Dermis blood vessel endothelial cell (primary cell): ENCODE results near the gene POU3F1. TPM values are rescaled to one million over a fixed set of nuclear protein-coding genes. Genes with fewer than 3 reads are reported as not detected.

Experiments
- DNase-seq: peaks from one replicate; pipeline ENCODE4 v3.0.0; 2010
- total RNA-seq: library from RNA; depleted of rRNA; stranded (reverse); fragments of >200 nt; gene quantifications from 2 replicates; pipeline ENCODE4 v1.2.3, GENCODE V29; 2014

The POU3F1 gene
- total RNA-seq, 1 donor from 2014 or later, result under 0.01 TPM

DNA sequence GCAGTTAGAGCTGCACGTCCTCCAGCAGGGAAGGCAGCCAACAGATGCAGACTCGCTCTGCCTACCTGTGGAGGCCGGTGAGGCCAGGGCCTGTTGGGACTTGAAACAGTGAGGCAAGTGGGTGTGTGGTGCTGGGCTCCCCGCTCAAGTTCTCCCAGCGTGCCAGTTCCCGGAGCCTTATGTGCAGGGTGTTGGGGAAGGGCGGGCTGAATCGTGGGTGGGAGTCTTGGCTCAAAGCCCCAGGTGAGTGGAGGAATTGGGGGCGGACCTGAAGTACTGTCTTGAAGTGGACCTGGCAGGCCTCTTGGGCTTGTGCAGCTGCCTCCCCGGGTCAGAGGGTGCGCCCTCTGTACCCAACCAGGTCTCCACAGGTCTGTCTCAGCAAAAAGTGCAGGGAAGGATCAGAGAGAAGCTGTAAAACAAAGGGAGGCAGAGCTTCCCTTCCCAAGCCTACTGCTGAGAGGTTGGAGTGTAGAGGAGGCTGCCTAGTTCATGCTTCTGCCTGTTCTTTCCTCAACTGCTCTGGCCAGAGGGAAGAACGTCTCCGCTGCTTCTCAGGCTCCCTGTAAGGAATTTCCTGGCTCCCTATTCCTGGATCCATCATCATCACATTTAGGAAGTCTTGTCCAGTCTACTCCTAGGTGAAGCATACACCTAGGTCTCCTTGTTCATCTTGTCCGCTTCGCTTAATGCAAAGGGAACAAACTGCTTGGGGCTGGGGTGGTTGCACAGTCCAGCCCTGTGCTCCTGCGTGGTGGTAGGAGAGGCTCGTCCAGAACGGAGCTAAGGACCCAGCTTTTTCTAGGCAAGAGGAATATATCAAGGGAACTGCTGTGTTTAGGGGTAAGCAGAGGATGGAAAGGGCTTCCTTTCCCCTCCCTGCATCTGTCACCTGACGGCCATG is 19.1 kb downstream of the POU3F1 start:
- no peak for DNase-seq

DNA sequence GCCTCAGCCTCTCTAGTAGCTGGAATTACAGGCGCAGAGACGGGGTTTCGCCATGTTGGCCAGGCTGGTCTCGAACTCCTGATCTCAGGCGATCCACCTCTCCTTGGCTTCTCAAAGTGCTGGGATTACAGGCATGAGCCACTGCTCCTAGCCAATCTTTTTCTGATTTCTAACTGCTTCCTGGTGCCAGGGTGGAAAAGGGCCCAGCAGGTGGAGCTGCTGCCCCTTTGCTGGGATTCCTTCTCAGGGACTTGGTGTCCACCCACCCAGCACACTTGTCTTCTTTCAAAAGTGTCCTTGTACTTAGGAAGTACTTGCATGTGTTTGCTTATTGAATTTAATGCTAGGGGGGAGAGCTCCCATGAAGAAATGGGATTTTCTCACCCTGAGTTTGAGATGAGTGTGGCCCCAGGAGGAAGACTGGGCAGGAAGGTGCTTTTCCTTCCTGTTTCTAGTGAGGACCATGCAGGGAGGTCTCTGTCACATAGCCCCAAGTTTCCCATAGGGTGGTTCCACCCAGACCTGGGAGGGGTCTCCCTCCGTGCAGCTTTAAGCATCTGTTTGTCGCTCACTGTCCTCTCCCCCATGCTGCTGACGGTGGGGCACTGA is 19.9 kb downstream of the POU3F1 start:
- peak; percentile 78 for DNase-seq

DNA sequence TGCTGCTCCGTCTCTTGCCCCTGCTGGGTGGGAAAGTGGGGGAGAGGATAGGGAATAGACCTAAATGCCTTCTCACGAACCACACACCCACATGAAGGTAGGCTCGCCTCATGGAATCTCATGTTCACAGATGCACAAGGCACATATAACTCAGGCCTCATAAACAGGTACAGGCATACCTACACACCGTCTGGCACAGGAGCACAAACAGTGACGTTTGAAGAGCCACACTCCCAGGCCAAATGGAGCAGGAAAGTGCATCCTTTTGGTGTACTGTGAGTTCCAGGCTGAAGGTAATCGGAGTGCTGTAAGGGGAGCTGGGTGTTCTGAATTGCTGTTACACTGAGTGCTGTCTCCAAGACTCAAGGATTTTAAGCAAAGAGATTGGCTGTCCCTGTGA is 20.9 kb downstream of the POU3F1 start:
- no peak for DNase-seq

DNA sequence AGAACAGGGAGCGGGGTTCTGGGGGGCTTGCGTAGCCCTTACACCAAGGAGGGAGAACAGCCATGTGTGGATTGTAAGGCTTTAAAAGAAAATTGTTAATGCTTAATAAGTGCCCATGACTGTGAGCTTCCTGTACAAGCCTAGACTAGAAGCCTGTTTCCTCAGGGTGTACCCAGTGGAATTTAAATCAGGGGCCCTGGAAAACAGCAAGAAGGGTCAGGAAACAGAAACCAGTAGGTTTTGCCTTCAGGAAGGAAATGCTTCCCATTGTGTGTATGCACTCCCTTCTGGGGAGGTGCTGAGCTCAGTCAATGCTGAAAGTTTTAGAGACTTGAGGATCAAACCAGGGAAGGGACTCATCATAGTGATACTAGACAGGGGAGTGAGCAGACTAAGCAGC is 21.4 kb downstream of the POU3F1 start:
- peak; percentile 39 for DNase-seq

DNA sequence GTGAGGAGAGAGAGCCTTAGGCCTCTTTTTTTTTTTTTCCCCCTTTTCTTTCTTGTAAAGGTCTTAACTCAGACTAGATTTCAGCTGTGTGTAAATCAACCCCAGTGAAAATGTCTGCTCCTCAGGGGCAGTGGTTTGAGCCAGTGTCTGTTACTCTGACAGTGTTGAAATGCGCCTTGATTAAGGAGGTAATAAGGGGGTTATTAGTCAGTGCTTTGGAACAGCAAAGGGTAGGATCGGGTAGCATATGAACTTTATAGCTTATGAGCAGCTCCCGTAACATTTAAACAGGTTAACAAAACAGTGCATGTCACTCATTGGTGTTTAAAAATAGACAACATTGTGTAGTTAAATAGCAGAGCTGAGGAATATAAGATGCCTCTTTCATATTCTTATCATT is 23.8 kb downstream of the POU3F1 start:
- no peak for DNase-seq

DNA sequence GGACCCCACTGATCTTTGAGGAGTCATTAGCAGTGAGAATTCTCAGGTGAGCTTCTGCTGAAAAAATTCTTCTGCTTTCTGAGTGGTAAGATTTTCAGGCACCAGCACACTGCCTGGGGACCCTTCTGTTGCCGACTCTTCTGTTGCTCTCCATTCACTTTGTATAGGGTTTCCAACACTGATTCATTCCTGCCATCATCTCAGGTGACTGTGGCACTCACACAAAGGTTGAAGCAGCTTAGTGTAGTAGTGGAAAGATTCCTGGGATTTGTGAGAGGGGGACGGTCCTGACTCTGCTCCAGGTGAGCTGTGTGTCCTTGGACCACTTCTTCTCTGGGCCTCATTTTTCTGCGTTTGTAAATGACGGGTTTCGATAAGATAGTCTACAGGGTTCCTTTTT is 24.6 kb downstream of the POU3F1 start:
- no peak for DNase-seq

DNA sequence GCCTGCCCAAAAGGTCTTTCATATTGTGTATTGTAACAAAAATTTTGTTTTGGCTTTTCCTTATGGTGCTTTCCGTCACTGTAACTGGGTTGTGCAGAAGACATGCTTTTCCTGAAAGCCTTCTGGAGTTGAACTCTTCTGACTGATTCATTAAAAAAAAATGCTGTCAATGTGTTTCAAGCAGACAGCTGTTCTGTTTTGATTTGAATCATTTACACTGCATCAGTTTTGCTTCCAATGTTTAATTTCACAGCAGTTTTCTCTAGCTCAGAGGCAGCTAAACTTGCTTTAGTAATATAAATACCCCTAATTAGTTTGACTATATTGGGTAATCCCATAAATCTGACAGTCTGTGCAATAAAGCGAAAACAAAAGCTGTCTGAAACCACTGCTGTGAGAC is 26.2 kb downstream of the POU3F1 start:
- DNase-seq, result no peak

DNA sequence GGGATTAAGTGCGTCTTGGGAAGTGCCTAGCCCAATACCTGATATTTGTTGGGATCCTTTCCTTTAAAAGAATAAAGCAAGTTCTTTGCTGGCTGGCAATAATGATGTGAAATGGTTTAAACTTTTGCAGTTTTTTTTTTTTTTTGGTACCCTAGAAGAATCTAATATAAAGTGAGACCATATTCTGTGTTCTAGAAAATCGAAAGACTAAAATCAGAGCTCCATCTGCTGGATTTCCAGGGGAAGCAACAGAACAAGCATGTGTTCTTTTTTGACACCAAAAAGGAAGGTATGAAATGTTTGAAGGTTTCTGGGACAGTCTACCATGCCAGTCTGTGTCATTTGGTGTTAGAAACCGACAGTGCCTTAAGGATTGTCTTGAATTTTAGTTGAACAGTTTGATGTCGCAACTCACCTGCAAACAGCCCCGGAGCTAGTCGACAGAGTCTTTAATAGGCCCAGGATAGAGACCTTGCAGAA is 27.7 kb downstream of the POU3F1 start:
- peak; percentile 62 for DNase-seq

DNA sequence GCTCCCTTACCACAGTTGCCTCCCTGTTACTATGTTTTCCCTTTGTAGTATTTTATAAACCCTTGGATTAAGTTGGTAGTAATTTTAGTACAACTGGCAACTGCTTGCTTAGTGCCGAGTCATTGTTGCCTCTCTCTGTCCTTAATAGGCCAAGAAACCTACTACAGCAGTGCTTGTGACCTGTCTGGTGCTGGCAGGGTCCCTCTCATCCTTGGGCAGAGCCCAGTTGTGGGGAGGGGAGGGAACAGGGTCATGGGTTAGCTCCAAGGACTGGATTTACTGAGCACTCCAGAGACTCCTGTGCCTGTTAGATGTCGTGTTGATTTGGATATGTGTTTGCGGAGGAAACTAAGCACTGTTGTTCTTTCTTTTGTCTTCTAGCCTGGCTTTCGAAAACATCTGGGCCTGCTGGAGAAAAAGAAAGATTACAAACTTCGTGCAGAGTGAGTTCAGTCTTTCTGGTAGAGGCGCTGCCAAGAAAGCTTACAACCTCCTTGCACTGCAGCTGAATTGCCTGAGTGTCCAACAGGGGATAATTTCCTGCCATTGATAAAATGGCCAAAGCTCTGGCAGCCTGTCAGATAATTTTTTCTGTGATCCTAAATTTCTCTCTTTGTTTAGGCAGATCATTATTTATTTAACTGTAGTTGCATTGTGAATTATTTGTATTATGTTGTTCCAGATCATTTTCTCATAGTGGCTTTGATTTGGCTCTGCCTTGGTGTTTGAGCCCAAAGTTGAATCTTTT is 30.4 kb downstream of the POU3F1 start:
- DNase-seq, result peak; percentile 83

DNA sequence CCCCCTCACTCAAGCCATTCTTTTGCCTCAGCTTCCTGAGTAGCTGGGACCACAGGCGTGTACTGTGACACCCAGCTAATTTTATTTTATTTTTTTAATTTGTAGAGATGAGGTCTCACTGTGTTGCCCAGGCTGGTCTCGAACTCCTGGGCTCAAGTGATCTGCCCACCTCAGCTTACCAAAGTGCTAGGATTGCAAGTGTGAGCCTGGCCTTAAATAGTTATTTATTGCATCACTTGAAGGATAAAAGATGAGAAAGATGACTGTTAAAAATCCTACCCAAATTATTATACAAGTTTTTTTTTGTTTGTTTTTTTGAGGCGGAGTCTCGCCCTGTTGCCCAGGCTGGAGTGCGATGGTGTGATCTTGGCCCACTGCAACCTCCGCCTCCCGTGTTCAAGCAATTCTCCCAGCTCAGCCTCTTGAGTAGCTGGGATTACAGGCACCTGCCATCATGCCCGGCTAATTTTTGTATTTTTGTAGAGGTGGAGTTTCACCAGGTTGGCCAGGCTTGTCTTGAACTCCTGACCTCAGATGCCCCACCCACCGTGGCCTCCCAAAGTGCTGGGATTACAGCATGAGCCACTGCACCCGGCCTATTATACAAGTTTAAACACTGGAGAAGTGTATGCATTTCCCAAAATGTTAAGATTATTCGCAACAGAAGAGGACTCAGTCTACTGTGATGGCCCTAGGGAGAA is 31.7 kb downstream of the POU3F1 start:
- DNase-seq, result no peak

DNA sequence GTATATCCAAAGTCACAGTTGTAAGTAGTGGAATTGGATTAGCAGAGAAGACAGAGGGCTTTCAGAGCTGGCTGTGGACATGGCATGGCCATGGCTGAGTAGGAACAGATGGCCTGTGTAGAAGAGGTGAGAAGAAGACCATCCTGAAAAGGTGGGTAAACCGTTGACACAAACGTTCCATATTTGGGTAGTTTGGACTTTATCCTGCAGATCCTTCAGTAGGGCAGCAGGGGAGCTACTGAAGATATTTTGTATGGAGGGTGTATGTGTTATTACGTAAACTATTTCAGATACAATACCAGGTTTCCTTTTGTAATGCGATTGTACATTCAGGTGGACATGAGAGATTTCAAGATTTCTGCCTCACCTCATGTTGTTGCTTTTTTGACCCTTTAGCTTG is 32.4 kb downstream of the POU3F1 start:
- no peak for DNase-seq

DNA sequence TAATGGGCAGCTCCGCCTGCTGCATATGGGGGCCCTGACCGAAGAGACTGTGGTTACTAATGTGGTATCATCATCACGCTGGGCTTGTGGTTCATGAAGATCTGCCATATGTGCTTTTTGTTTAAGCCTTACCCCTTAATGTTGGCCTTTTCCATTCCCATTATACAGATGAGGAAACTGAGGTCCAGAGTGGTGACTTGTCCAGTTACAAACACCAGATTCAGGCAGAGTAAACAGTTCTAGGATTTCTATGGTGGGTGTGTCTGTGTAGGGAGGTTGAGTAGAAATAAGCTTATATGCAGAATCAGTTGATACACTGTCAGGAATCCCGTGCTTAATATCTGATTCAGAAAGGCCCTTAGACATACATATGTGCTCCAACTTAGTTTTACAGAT is 33.4 kb downstream of the POU3F1 start:
- DNase-seq, result no peak

DNA sequence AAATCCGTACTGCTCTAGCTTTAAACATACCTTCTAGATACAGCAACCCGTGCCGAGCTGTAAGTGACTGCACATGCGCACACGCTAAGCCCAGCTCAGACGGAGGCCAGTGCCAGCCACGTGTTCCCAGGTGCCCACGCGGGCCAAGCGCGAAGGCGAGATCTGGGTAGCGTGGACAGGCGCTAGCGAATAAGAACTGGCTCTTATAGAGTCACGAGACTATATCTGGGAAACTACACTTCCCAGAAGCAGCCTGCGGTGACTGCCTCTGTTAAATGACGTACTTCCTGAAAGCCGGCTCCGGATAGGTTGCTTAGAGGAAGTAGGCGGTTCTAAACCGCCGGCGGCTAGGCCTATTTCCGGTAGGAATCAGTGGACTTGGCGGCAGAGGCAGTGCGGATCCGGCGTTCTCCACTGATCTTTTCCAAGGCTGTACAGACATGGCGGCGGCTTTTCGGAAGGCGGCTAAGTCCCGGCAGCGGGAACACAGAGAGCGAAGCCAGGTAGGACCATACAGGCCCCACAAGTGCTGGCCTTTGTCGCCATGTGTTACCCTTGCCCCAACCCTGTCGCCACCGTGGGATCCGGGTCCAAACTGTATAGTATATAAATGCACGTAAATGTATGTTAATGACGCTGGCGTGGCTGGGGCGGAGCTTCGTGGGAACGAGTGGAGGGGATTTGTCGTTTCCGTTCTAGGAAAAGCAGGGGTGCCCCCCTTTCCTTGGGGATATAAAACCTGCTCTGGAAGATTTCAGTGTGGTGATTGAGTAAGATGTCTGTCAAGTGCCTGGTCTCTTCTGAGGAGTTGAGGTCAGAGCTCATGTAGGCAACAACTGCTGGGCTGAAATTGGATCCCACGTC is 34.0 kb downstream of the POU3F1 start, which contains the start of gene UTP11:
Gene UTP11, plus strand, starts transcription at position 372 of the 864 bp plus-strand sequence. Its CDS starts 69 bp downstream, at position 441.
- peak; percentile 99 for DNase-seq

DNA sequence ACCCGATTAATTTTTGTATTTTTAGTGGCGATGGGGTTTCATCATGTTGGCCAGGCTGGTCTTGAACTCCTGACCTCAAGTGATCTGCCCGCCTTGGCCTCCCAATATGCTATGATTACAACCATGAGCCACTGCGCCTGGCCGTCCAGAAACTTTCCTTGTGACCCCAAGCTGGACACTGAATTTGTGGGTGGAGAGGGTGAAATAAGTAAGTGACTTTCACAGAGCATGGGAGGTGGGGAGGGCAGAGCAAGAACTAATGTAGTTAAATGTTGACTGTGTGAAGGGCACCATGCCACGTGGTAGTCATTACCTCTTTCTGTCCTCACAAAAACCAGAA is 36.8 kb downstream of the POU3F1 start:
- DNase-seq, result no peak

DNA sequence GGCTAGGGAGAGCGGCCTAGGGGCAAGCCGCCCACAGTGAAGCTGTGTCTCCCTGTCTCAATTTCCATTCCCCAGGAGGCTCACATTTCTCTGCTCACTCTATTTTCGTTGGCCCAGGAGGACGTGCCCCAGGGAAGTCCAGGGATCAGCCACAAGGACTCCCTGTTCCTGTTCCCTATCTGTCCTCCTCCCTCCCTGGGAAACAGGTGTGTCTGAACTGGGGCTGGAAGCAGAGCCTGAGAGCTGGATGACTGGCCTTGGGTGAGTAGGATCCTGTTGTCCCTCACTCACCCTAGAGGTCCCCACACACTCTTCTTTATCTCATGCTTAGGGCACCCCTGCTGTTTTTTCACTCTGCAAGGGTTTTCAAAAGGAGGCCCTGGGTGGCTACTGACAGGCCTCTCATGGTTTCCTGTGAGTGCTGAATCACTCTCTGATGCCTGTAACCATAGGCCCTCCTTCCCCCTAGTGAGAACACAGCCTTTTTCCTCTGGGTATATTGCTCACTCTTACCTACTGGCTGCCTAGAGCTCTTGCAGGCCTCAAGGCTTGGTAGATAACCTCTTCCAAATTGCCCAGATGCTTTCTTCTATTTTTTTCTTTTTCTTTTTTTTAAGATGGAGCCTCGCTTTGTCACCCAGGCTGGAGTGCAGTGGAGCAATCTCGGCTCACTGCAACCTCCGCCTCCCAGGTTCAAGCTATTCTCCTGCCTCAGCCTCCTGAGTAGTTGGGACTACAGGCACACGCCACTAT is 37.3 kb downstream of the POU3F1 start:
- peak; percentile 82 for DNase-seq

DNA sequence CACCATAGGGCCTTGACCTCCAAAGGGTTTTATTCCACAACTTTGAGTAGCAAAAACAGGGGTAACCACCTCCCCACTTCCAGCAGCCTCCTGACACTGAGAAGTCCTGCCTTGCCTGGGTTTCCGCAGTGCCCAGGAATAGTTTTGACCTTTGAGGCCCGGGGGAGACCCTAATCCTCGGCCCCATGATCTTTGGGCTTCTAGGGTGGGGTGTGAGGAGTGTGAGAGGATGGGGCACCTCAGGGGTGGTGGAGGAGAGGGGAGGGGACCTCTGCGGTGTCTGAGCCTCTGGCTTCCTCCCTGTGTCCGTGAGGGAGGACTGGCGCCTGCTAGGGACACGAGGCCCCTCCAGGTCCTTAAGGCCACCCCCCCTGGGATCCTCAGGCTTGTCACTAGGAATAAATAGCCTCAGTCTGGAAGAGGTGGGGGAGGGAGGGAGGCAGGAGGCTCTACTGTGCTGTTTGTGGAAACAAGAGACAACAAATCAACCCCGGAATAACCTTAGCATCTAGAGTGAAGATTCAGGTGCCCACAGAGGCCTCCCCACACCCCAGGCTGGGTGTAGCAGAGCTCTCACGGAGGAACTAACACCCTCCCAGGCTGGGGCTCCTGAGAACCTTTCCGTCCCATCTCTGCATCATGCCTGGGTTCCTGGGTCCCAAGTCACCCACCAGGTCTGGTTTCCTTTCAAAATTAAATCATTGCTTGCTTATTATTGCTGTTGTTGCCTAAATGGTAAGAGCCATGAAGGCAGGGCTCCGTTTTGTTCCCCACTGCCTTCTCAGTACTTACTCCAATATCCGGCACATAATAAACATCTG is 40.4 kb downstream of the POU3F1 start:
- DNase-seq, result no peak

DNA sequence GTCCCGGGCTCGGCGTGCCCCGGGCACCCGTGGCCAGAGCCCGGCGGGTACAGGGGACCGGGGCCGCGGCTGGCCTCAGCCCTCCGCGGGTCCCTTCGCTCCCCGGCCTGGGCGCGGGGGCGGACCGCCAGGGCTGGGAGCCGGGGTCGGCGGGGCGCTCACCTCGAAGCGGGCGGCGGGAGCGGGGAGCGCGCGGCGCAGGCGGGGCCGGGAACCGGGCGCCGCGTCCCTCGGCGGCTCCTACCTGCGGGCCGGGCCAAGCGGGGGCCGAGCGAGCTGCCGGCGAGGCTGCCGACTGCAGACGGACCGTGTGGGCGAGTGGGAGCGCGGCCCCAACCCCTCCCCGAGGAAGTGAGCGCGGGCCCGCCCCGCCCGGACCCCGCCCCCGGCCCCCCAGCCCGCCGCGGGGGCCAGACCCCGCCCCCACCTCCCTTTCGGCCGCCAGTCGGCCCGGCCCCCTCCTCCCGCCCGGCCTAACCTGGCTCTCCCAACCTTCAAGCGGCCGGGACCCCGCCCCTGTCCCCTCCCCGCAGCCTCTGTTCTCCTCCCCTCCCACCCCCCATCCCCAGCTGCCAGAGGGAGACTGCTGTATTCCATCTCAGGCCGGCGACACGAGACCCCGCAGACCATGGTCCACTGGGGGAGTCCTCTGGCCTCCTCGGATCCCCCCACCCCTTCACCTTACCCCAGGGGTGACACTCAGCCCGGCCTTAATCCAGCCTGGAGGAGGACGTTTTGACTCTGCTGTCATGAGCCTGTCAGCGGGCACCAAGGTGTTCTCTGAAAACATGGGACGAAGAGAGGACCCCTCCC is 41.2 kb downstream of the POU3F1 start, which contains the start of gene FHL3:
Gene FHL3, minus strand, starts transcription at position 320 of the 813 bp plus-strand sequence. CDS start 6,102 bp downstream, outside the sequence.
- peak; percentile 68 for DNase-seq

DNA sequence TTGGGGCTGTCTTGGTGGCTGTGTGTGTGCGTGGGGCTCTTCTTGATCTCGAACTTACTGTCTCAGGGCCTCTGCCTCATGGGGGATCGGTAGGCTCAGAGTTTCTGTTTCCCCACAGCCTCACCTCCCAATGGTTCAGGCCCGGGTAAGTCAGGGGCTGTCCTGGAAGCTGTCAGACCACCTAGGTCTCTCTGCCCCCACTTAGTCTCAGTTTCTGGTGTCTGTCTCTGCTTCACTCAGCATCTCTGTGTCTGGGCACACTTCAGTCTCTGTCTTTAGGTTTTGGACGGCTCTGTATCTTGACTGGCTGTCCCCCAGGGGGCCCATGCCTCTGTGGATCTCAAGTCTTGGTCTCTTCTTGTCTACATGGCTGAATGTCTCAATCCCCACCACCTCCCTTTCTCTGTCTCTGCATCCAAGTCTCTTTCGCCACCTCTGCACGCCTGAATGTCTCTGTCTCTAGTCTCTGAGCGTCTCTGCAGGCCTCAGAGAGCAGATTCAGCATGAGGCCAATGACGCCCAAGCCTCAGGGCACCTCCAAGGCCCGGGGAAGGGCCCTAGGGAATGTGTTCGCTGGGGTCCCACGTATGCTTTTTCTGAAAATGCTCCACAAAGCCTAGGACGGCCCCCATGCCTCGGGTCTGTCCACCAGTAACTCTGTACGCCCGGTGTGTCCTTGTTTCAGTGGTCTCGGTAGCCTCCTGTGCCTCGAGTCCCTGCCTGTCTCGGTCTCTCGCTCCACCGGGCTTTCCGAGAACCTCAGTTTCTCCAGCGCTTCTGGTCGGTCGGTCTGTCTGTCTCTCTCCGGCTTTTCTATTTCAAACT is 42.1 kb downstream of the POU3F1 start:
- peak; percentile 39 for DNase-seq
